Measurements from ENCODE around the gene GJA4. TPM values are rescaled to one million over a fixed set of nuclear protein-coding genes. Genes with fewer than 3 reads are reported as not detected.
"Not testable (repeated sequence)": the region's sequence is repeated elsewhere in the genome, so short reads cannot be mapped to it uniquely, and the experiment has no call there.

GJA4 gene
- total RNA-seq, 1 donor from 2014 or later, result not detected

- intact Hi-C loops (cut with micrococcal nuclease), result no loop called here
Measured at GRCh38 chr1:34787461-34788420, 5.1 kb upstream of the GJA4 start.

GRCh38 chr1:34790985-34791384 is 1.8 kb upstream of the GJA4 start:
- intact Hi-C loops (cut with micrococcal nuclease), result no loop called here

GRCh38 chr1:34792424-34792823 is 375 bp upstream of the GJA4 start:
- intact Hi-C loops (cut with micrococcal nuclease), result no loop called here

- intact Hi-C loops (cut with micrococcal nuclease), result no loop called here
Measured at GRCh38 chr1:34794001-34794789, 1.4 kb downstream of the GJA4 start.

GRCh38 chr1:34794790-34795180 is 2.0 kb downstream of the GJA4 start:
- intact Hi-C loops (cut with micrococcal nuclease), result no loop called here

GRCh38 chr1:34795916-34796315 is 3.1 kb downstream of the GJA4 start:
- intact Hi-C loops (cut with micrococcal nuclease), result no loop called here

- intact Hi-C loops (cut with micrococcal nuclease), result no loop called here
Measured at GRCh38 chr1:34796990-34797389, 4.2 kb downstream of the GJA4 start.

GRCh38 chr1:34800214-34800613 is 7.4 kb downstream of the GJA4 start:
- intact Hi-C loops (cut with micrococcal nuclease), result no loop called here

GRCh38 chr1:34803770-34804169 is 11.0 kb downstream of the GJA4 start:
- intact Hi-C loops (cut with micrococcal nuclease), result no loop called here

GRCh38 chr1:34806396-34806795 is 13.6 kb downstream of the GJA4 start:
- intact Hi-C loops (cut with micrococcal nuclease), result no loop called here

GRCh38 chr1:34808051-34808810 is 15.4 kb downstream of the GJA4 start:
- intact Hi-C loops (cut with micrococcal nuclease), result no loop called here

- intact Hi-C loops (cut with micrococcal nuclease), result not testable (repeated sequence)
Measured at GRCh38 chr1:34810781-34811180, 18.0 kb downstream of the GJA4 start.

GRCh38 chr1:34816332-34816731 is 23.5 kb downstream of the GJA4 start:
- intact Hi-C loops (cut with micrococcal nuclease), result no loop called here

- intact Hi-C loops (cut with micrococcal nuclease), result no loop called here
Measured at GRCh38 chr1:34816778-34817177, 24.0 kb downstream of the GJA4 start.

- intact Hi-C loops (cut with micrococcal nuclease), result not testable (repeated sequence)
Measured at GRCh38 chr1:34818862-34819261, 26.1 kb downstream of the GJA4 start.

- intact Hi-C loops (cut with micrococcal nuclease), result no loop called here
Measured at GRCh38 chr1:34822202-34822601, 29.4 kb downstream of the GJA4 start.

GRCh38 chr1:34824817-34825454 is 32.1 kb downstream of the GJA4 start:
- intact Hi-C loops (cut with micrococcal nuclease), result no loop called here

GRCh38 chr1:34825455-34826091 is 32.8 kb downstream of the GJA4 start:
- intact Hi-C loops (cut with micrococcal nuclease), result no loop called here

- intact Hi-C loops (cut with micrococcal nuclease), result no loop called here
Measured at GRCh38 chr1:34827341-34827941, 34.6 kb downstream of the GJA4 start.

GRCh38 chr1:34828611-34829010 is 35.8 kb downstream of the GJA4 start:
- intact Hi-C loops (cut with micrococcal nuclease), result no loop called here

All from T-helper 2 cell treated with Interferon-gamma antibody and Interleukin-4, amounts not matched to agents 100 ng/mL and 5 ng/mL, for 36 hours (primary cell).